ENCODE data around the gene TRIM2. TPM values are rescaled to one million over a fixed set of nuclear protein-coding genes. Genes with fewer than 3 reads are reported as not detected.

TRIM2 gene
- total and polyA plus RNA-seq, 2 of the 8 experiments (the other 6 are each of a cell fraction or from before 2014, with no cell fraction given) = 34.0 to 59.8 TPM

DNA sequence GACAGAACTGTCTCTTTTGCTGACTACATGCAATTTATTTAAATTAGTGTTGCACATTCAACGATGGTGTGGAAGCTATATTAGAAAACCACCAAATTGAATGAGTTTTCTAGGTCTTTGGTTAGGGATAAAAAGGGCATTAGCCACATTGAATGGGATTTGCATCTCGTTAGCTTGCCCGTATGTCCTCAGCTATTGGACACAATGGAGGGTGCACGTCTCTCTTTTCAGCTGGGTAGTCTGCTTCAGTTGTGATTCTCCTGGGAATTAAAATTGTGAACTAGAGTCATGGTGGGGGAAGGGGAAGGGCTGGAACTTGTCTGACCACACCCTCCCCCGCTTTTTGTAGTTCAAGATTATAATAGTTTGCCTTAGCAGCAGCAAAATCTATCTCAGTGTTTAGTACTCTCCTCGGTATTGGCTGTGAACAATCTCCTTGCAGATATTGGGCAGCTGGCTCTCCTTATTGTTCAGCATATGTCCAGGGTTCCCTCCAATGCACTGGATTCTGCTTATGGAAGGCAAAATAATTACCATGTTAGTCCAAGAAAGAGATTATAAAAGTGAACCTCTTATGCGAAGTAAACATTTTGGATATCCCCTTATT is 23.3 kb downstream of the TRIM2 start:
- ChIA-PET CTCF (ENCODE audit: partially characterized antibody) (interaction anchor here (0.8 to 2.9 kb wide), 7 partner anchors 21 to 104 kb away, joined by 3 to 9 read pairs (median 4); no protein-coding TSS in a partner anchor), POLR2A (ENCODE audit: partially characterized antibody) (interaction anchor here (1.7 kb wide), 1 partner anchor 21 kb away, joined by 4 read pairs; no protein-coding TSS in a partner anchor)
- no peak overlapping the region for H3K14ac ChIP-seq (ENCODE audit: insufficient read length)
- DNase-seq (ENCODE audit: low read depth in 1 of 2, low spot score in 2 of 2) (no peak), FAIRE-seq (no peak)
- no peak overlapping the region for H2BK20ac ChIP-seq (ENCODE audit: low read length)
- H3K27me3 ChIP-seq (replicated peaks in 1 of 4; ENCODE audit: control insufficient read depth in 3 of 4, extremely low read depth in 1 of 4, insufficient read depth in 3 of 4, low read length in 3 of 4) = peaks cover 0 to 10% (median 4%) of the 10 kb centered on the region in 4 experiments; a peak in 3 of 7 replicates
- no peak overlapping the region for H4K5ac ChIP-seq (ENCODE audit: insufficient read length, low read depth, low read length)
- no peak overlapping the region for H2AK5ac ChIP-seq (ENCODE audit: low read depth, low read length)
- no peak overlapping the region for H4K91ac ChIP-seq (replicated peaks; ENCODE audit: insufficient read length, low read length)
- H3K79me2 ChIP-seq (ENCODE audit: control insufficient read depth in 1 of 2, insufficient read depth in 2 of 2, low read length in 2 of 2) = peaks cover 0 to 18% of the 10 kb centered on the region in 2 experiments; a peak in 1 of 4 replicates
- peaks cover 0 to 3% of the 10 kb centered on the region in 2 experiments for H4K20me1 ChIP-seq (replicated peaks in 1 of 2; ENCODE audit: control insufficient read depth in 1 of 2, insufficient read depth in 2 of 2, low read length in 2 of 2)
- no peak overlapping the region for H3K27ac ChIP-seq (ENCODE audit: low read depth, low read length)
- H2BK12ac ChIP-seq (ENCODE audit: low read depth, low read length) = no peak overlapping the region
- H2AFZ ChIP-seq (ENCODE audit: low read length) = no peak overlapping the region
- peaks cover 4% of the 10 kb centered on the region for H3K79me1 ChIP-seq (ENCODE audit: low read depth, low read length)
- no peak overlapping the region for H3K23ac ChIP-seq (ENCODE audit: insufficient read length)
- H2BK5ac ChIP-seq (ENCODE audit: low read depth, low read length) = no peak overlapping the region
- peaks cover 9% of the 10 kb centered on the region; the same call in 1 of the 2 replicates for H3K23me2 ChIP-seq (ENCODE audit: low read depth, low read length)
- peaks cover 0 to 4% (median 0%) of the 10 kb centered on the region in 4 experiments; a peak in 2 of 8 replicates for H3K36me3 ChIP-seq (ENCODE audit: control insufficient read depth in 2 of 4, insufficient read depth in 4 of 4, low read length in 3 of 4)
- H3K56ac ChIP-seq (replicated peaks; ENCODE audit: insufficient read length, low read depth, low read length) = no peak overlapping the region
- H3K18ac ChIP-seq (ENCODE audit: extremely low read depth, low read length) = no peak overlapping the region
- H2BK120ac ChIP-seq (replicated peaks; ENCODE audit: low read depth, low read length) = no peak overlapping the region
- H3K9me3 ChIP-seq (ENCODE audit: insufficient read depth in 2 of 2, low read depth in 1 of 2, low read length in 1 of 2) = 0 out of 4 replicates have a peak, but pooled peaks cover 0 to 3% of the 10 kb centered on the region in 2 experiments
- WGBS, 2 experiments (ENCODE audit: extremely low coverage in 1 of 2, insufficient coverage in 1 of 2, insufficient read length in 1 of 2, insufficient replicate concordance in 2 of 2, low coverage in 1 of 2, low lambda C conversion rate in 2 of 2, missing lambda C conversion rate in 1 of 2) = 95% methylated on average over 7 of the region's 7 CpGs; no CpG with 5 or more reads in 1 of the 2 experiments
- H4K8ac ChIP-seq (ENCODE audit: extremely low read depth, insufficient read depth, low read length) = no peak overlapping the region
- no peaks in the 10 kb centered on the region; a peak in 2 of 7 replicates for H3K4me1 ChIP-seq (replicated peaks in 1 of 4; ENCODE audit: control insufficient read depth in 3 of 4, insufficient read depth in 4 of 4, low read length in 3 of 4)
- no peak overlapping the region for H3K4me2 ChIP-seq (ENCODE audit: insufficient read depth in 1 of 2, low read depth in 2 of 2, low read length in 2 of 2)
- no peak overlapping the region for H3K4me3 ChIP-seq (ENCODE audit: extremely low read depth in 1 of 4, insufficient read depth in 2 of 4, low read depth in 3 of 4, low read length in 4 of 4)
- H3K4ac ChIP-seq (replicated peaks; ENCODE audit: insufficient read length, low read depth, low read length) = no peak overlapping the region
- H2BK15ac ChIP-seq (ENCODE audit: low read length) = no peak overlapping the region; the same call in 1 of the 2 replicates
- H3K9ac ChIP-seq (replicated peaks in 1 of 4; ENCODE audit: extremely low read depth in 1 of 4, low read depth in 3 of 4, low read length in 3 of 4) = no peak overlapping the region
- TF ChIP-seq CHD1 (IDR thresholded peaks at IDR 0.05; ENCODE audit: low read depth, low read length) (no peak), RNF2 (IDR thresholded peaks at IDR 0.05; ENCODE audit: borderline replicate concordance, low read depth, low read length, missing control alignments, poor library complexity, severe bottlenecking) (no peak), KDM5A (IDR thresholded peaks at IDR 0.05; ENCODE audit: low read length) (no peak), BRCA1 (IDR thresholded peaks at IDR 0.05; ENCODE audit: low read depth, low read length) (no peak)
- TF ChIP-seq, protein P1, sequence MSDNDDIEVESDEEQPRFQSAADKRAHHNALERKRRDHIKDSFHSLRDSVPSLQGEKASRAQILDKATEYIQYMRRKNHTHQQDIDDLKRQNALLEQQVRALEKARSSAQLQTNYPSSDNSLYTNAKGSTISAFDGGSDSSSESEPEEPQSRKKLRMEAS (IDR thresholded peaks at IDR 0.05) = no peak
- TF ChIP-seq, protein P2, sequence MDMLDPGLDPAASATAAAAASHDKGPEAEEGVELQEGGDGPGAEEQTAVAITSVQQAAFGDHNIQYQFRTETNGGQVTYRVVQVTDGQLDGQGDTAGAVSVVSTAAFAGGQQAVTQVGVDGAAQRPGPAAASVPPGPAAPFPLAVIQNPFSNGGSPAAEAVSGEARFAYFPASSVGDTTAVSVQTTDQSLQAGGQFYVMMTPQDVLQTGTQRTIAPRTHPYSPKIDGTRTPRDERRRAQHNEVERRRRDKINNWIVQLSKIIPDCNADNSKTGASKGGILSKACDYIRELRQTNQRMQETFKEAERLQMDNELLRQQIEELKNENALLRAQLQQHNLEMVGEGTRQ (IDR thresholded peaks at IDR 0.05; ENCODE audit: low read length) = no peak
